ENCODE data around the gene PARP15. TPM values are rescaled to one million over a fixed set of nuclear protein-coding genes. Genes with fewer than 3 reads are reported as not detected.

PARP15 gene
- total and polyA plus RNA-seq, 4 donors: 2.4 to 6.1 (median 4.4) TPM

DNA sequence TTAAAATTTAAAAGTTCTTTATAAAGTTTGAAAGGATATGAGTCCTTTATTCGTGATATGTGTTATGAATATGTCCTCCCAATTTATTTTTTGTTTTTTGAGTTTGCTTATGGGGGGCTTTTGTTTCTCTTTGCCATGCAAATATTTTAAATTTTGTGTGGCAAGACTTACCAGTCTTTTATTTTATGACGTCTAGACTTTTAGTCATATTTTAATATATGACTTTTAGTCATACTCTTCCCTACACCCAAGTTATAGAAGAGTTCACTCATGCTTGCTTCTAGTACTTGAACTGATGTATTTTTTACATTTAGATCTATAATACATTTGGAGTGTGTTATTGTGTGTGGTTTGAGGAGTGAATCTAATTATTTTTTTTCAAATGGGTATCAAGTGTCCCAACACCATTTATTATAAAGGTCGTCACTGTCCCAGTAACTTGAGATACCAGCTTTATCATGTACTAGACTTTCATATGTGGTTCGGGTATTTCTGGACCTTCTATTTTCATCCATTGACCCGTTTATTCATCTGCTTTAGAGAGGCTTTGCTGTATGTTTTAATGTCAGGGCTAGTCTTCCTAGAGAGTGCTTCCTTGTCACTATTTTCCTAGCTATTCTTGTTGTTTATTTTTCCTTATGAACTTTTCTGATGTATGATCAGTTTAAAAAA, 755 bp downstream of the PARP15 start:
- Histone ChIP-seq H3K9me3 (ENCODE audit: control insufficient read depth in 4 of 4, insufficient read depth in 3 of 4, low read length in 3 of 4) (peaks cover 1 to 9% (median 3%) of the 10 kb centered on the region in 4 donors), H3K36me3 (ENCODE audit: control insufficient read depth in 4 of 4, insufficient read depth in 4 of 4, low read length in 4 of 4) (peaks cover 0 to 4% (median 1%) of the 10 kb centered on the region in 4 donors), H3K27ac (ENCODE audit: low read depth in 1 of 2, low read length in 1 of 2) (no peak overlapping the region), H3K4me1 (ENCODE audit: control insufficient read depth in 5 of 5, insufficient read depth in 5 of 5, low read length in 5 of 5) (peaks cover 0 to 3% (median 0%) of the 10 kb centered on the region in 5 donors), H3K9ac (ENCODE audit: insufficient read depth in 1 of 2, low read length in 2 of 2) (no peak overlapping the region), H3K4me3 (no peak overlapping the region), H3K27me3 (ENCODE audit: control insufficient read depth in 3 of 3, insufficient read depth in 3 of 3, low read length in 2 of 3) (peaks cover 0 to 8% (median 0%) of the 10 kb centered on the region in 3 donors)
- DNase-seq (no peak), ATAC-seq (ENCODE audit: insufficient read depth, low FRiP score) (no peak)
- TF ChIP-seq CTCF (IDR thresholded peaks at IDR 0.05; ENCODE audit: control extremely low read depth, extremely low read depth): no peak
- 33 to 47% methylated on average over 5 of the region's 5 CpGs for WGBS, 2 donors

DNA sequence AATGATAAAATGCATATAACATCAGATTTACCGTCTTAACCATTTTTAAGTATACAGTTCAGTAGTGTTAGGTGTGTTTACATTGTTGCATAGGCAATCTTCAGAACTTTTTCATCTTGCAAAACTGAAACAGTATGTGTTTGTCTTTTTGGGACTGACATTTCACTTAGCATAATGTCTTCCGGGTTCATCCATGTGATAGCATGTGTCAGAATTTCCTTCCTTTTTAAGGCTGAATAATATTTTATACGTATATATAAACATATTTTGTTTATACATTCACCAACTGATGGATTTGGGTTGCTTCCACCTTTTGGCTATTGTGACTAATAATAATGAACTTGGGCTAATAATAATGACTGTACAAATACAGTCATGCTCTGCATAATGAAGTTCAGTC, 3.0 kb downstream of the PARP15 start:
- DNase-seq (no peak), ATAC-seq (ENCODE audit: insufficient read depth, low FRiP score) (no peak)
- Histone ChIP-seq H3K36me3 (ENCODE audit: control insufficient read depth in 4 of 4, insufficient read depth in 4 of 4, low read length in 4 of 4) (no peaks in the 10 kb centered on the region), H3K9me3 (ENCODE audit: control insufficient read depth in 4 of 4, insufficient read depth in 3 of 4, low read length in 3 of 4) (peaks cover 1 to 9% (median 5%) of the 10 kb centered on the region in 4 donors), H3K27ac (ENCODE audit: low read depth in 1 of 2, low read length in 1 of 2) (no peak overlapping the region), H3K4me1 (ENCODE audit: control insufficient read depth in 5 of 5, insufficient read depth in 5 of 5, low read length in 5 of 5) (peaks cover 0 to 2% (median 0%) of the 10 kb centered on the region in 5 donors), H3K4me3 (no peak overlapping the region), H3K9ac (ENCODE audit: insufficient read depth in 1 of 2, low read length in 2 of 2) (no peak overlapping the region), H3K27me3 (ENCODE audit: control insufficient read depth in 3 of 3, insufficient read depth in 3 of 3, low read length in 2 of 3) (peaks cover 0 to 8% (median 0%) of the 10 kb centered on the region in 3 donors)
- WGBS, 2 donors: 47 to 65% methylated on average over 3 of the region's 3 CpGs
- no peak for TF ChIP-seq CTCF (IDR thresholded peaks at IDR 0.05; ENCODE audit: control extremely low read depth, extremely low read depth)

DNA sequence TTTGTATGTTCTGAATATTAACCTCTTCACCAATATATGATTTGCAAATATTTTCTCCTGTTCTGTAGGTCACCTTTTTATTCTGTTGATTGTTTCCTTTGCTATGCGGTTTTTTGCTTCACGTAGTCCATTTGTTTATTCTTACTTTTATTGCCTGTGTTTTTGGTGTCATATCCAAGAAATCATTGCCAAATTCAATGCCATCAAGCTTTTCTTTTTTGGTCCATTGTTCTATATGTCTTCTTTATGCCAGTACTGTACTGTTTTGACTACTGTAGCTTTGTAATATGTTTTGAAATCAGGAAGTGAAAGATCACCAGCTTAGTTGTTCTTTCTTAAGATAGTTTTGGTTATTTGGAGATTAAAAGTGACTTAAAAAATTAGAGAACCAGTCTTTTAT, 4.2 kb downstream of the PARP15 start:
- no peak for TF ChIP-seq CTCF (IDR thresholded peaks at IDR 0.05; ENCODE audit: control extremely low read depth, extremely low read depth)
- no peak for ATAC-seq (ENCODE audit: insufficient read depth, low FRiP score)

More for the DNA sequence above, 4.2 kb downstream of the PARP15 start:
- H3K36me3 ChIP-seq (ENCODE audit: control insufficient read depth in 4 of 4, insufficient read depth in 4 of 4, low read length in 4 of 4): no peaks in the 10 kb centered on the region
- no peak overlapping the region for H3K4me3 ChIP-seq
- peaks cover 0 to 2% (median 0%) of the 10 kb centered on the region in 5 donors for H3K4me1 ChIP-seq (ENCODE audit: control insufficient read depth in 5 of 5, insufficient read depth in 5 of 5, low read length in 5 of 5)
- H3K27me3 ChIP-seq (ENCODE audit: control insufficient read depth in 3 of 3, insufficient read depth in 3 of 3, low read length in 2 of 3): peaks cover 0 to 8% (median 0%) of the 10 kb centered on the region in 3 donors
- no peak overlapping the region for H3K27ac ChIP-seq (ENCODE audit: low read depth in 1 of 2, low read length in 1 of 2)
- WGBS, 2 donors: 94 to 96% methylated on average over 2 of the region's 2 CpGs
- peaks cover 1 to 9% (median 5%) of the 10 kb centered on the region in 4 donors for H3K9me3 ChIP-seq (ENCODE audit: control insufficient read depth in 4 of 4, insufficient read depth in 3 of 4, low read length in 3 of 4)
- no peak overlapping the region for H3K9ac ChIP-seq (ENCODE audit: insufficient read depth in 1 of 2, low read length in 2 of 2)
- DNase-seq: no peak

All from lung (tissue), 12 donors.